ENCODE results near the gene PRDM5. TPM values are rescaled to one million over a fixed set of nuclear protein-coding genes. Genes with fewer than 3 reads are reported as not detected.

PRDM5 gene
- total RNA-seq, 1 donor from 2014 or later, result 21.9 TPM

DNA sequence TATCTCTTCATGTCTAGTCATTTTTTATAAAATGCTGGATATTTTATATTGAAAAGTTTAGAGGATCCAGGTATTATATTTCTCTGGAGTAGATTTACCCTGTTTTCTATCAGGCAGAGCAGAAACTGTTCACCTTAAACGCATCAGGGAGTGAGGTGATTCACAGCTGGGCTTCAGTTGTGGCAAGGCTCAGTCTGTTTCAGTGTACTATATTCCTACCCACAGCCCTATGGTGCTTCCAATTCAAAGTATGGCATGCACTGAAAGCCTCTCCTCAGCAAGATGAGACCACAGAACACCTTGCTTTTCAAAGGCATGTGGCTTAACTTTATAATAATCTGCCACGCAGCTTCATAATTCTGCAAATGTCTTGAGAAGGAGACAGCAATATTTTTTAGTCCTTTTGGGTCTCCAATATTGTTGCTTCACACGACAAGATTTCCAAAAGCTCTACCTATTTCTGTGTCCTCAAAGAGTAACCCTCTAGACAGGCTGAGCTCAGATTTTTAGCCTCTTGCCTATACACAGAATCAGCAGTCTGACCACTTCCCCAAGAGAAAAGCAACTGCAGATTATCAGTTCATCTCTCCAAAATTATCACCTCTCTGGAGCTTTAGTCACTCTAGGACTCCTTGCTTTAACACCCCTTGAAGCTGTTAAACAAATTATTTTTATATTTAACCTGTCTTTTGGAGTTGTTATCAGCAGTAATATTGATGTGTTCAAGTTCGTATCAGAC lies 24.4 kb downstream of the PRDM5 start:
- no peaks in the 10 kb centered on the region for H3K27me3 Mint-ChIP-seq (ENCODE audit: low read depth)
- TF ChIP-seq, protein P1, sequence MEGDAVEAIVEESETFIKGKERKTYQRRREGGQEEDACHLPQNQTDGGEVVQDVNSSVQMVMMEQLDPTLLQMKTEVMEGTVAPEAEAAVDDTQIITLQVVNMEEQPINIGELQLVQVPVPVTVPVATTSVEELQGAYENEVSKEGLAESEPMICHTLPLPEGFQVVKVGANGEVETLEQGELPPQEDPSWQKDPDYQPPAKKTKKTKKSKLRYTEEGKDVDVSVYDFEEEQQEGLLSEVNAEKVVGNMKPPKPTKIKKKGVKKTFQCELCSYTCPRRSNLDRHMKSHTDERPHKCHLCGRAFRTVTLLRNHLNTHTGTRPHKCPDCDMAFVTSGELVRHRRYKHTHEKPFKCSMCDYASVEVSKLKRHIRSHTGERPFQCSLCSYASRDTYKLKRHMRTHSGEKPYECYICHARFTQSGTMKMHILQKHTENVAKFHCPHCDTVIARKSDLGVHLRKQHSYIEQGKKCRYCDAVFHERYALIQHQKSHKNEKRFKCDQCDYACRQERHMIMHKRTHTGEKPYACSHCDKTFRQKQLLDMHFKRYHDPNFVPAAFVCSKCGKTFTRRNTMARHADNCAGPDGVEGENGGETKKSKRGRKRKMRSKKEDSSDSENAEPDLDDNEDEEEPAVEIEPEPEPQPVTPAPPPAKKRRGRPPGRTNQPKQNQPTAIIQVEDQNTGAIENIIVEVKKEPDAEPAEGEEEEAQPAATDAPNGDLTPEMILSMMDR (conservative IDR thresholded peaks at IDR 0.05), result no peak
- no peak for DNase-seq (ENCODE audit: low read depth, low spot score)
- H3K27ac Mint-ChIP-seq (ENCODE audit: unreplicated experiment), result no peak overlapping the region
- no peaks in the 10 kb centered on the region for H3K4me1 Mint-ChIP-seq
- H3K9me3 Mint-ChIP-seq, result peaks cover 2% of the 10 kb centered on the region
- H3K4me3 Mint-ChIP-seq, result no peak overlapping the region
- H3K36me3 Mint-ChIP-seq (ENCODE audit: low read depth), result peaks cover 20% of the 10 kb centered on the region

DNA sequence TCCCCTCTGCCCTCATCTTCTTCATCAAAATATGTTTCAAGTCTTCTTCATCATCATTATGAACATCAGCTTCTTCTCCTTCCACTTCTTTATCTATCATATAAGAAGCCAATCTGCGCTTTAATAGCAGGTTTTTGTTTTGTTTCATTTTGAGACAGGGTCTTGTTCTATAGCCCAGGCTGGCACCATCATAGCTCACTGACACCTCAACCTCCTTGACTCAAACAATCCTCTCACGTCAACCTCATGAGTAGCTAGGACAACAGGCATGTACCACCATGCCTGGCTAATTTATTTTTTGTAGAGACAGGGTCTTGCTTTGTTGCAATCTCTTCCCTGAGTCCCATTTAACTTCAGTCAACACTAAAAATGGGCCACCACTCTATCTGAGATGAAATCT lies 27.0 kb downstream of the PRDM5 start:
- Mint-ChIP-seq H3K27ac (ENCODE audit: unreplicated experiment) (no peak overlapping the region), H3K36me3 (ENCODE audit: low read depth) (peaks cover 40% of the 10 kb centered on the region), H3K4me3 (no peak overlapping the region), H3K9me3 (peaks cover 17% of the 10 kb centered on the region), H3K27me3 (ENCODE audit: low read depth) (no peaks in the 10 kb centered on the region), H3K4me1 (no peaks in the 10 kb centered on the region)
- TF ChIP-seq, protein P1 (conservative IDR thresholded peaks at IDR 0.05), result no peak
- DNase-seq (ENCODE audit: low read depth, low spot score), result no peak

DNA sequence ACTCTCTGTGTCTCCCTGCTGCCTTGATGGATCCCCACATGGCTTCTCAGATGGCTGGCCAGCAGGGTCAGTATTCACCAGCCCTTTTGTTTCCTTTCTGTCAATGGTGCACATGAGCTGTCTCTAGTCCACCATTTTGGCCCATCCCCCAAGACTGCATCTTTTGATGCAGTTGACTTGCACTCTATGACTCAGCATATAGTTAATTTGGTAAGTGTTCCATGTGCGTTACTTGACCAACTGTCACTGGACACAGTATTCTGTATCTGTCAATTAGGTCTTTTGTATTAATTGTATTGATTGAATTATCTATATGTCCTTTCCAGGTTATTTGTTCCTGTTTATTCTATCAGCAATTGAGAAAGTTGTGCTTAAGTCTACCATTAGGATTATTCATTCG lies 29.2 kb downstream of the PRDM5 start:
- Mint-ChIP-seq H3K36me3 (ENCODE audit: low read depth) (peaks cover 46% of the 10 kb centered on the region), H3K27me3 (ENCODE audit: low read depth) (no peaks in the 10 kb centered on the region), H3K4me3 (no peak overlapping the region), H3K4me1 (no peaks in the 10 kb centered on the region), H3K27ac (ENCODE audit: unreplicated experiment) (no peak overlapping the region), H3K9me3 (peaks cover 24% of the 10 kb centered on the region)
- TF ChIP-seq, protein P1 (conservative IDR thresholded peaks at IDR 0.05), result no peak
- no peak for DNase-seq (ENCODE audit: low read depth, low spot score)

DNA sequence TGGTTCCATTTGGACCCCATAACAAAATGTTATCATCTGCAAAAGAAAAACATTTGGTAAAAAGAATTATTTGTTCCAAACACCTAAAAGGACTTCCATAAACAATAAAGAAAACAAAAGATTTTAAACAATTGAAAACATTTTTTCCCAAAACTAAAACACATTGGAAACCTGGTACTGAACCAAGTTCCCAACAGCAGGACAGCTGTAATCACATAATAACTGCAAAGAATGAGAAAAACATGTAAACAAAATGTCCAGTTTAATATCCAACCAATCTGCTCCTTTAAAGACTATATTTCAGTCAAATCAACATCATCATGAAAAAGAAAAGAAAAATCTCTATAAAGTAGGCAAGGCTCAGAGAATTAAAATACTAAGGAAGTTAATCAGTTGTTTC lies 36.3 kb downstream of the PRDM5 start:
- H3K9me3 Mint-ChIP-seq, result peaks cover 23% of the 10 kb centered on the region
- H3K4me1 Mint-ChIP-seq, result no peaks in the 10 kb centered on the region
- no peaks in the 10 kb centered on the region for H3K27me3 Mint-ChIP-seq (ENCODE audit: low read depth)
- DNase-seq (ENCODE audit: low read depth, low spot score), result no peak
- TF ChIP-seq, protein P1 (conservative IDR thresholded peaks at IDR 0.05), result no peak
- H3K4me3 Mint-ChIP-seq, result no peak overlapping the region
- no peak overlapping the region for H3K27ac Mint-ChIP-seq (ENCODE audit: unreplicated experiment)
- H3K36me3 Mint-ChIP-seq (ENCODE audit: low read depth), result peaks cover 30% of the 10 kb centered on the region

DNA sequence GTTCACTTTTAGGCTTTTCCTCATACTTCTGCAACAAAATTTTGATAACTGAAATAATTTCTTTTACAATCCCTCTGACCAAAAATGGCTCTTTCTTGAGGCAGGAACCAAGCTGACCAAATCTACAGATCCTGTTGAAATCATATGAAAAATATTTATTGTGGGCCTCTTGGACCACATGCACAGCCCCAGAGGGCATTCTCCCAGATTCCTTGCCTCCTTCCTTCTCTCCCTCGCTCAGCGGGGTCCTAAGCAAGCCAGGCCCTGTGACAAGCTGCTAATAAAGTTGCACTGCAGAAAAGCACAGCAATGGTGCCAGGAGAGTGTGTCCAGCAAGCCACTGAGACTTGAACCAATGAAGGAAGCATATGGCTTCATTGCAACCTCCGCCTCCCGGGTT lies 40.7 kb downstream of the PRDM5 start:
- H3K27me3 Mint-ChIP-seq (ENCODE audit: low read depth), result no peaks in the 10 kb centered on the region
- H3K27ac Mint-ChIP-seq (ENCODE audit: unreplicated experiment), result no peak overlapping the region
- no peak for DNase-seq (ENCODE audit: low read depth, low spot score)

More for the DNA sequence above, 40.7 kb downstream of the PRDM5 start:
- no peak overlapping the region for H3K4me3 Mint-ChIP-seq
- peaks cover 22% of the 10 kb centered on the region for H3K36me3 Mint-ChIP-seq (ENCODE audit: low read depth)
- no peaks in the 10 kb centered on the region for H3K4me1 Mint-ChIP-seq
- peaks cover 8% of the 10 kb centered on the region for H3K9me3 Mint-ChIP-seq
- TF ChIP-seq, protein P1 (conservative IDR thresholded peaks at IDR 0.05), result no peak

Data from neural crest cell (in vitro differentiated cells).